Mesodermal cell (in vitro differentiated cells): Measurements from ENCODE around the gene AIRE.
"Not testable (repeated sequence)": the region's sequence is repeated elsewhere in the genome, so short reads cannot be mapped to it uniquely, and the experiment has no call there.

Experiments
- H3K27ac ChIP-seq: 2 replicates; pipeline ENCODE4 v1.7.0; 2013; ENCODE audit warnings: mild to moderate bottlenecking, low read depth, low read length, moderate library complexity; ENCODE audit not compliant: severe bottlenecking
- H3K36me3 ChIP-seq: 2 replicates; pipeline ENCODE4 v1.7.1; 2013; ENCODE audit warnings: mild to moderate bottlenecking, low read length, moderate library complexity; ENCODE audit not compliant: control insufficient read depth, insufficient read depth
- H3K4me1 ChIP-seq: one replicate; pipeline ENCODE4 v1.7.1; 2013; ENCODE audit warnings: mild to moderate bottlenecking, low read length; ENCODE audit not compliant: insufficient read depth, control insufficient read depth, poor library complexity, severe bottlenecking
- H3K4me3 ChIP-seq: 2 replicates; pipeline ENCODE4 v1.7.0; 2013; ENCODE audit warnings: low read length, control low read depth, mild to moderate bottlenecking; ENCODE audit not compliant: insufficient read depth, poor library complexity, severe bottlenecking; ENCODE audit errors: extremely low read depth
- H3K9me3 ChIP-seq: 2 replicates; pipeline ENCODE4 v1.7.1; 2013; ENCODE audit warnings: mild to moderate bottlenecking, low read length, moderate library complexity; ENCODE audit not compliant: control insufficient read depth
- WGBS, 2 experiments: methylation state at CpG; one replicate each; pipeline ENCODE4 v1.1.5; 2013; ENCODE audit warnings: missing lambda C conversion rate in 2 of 2; ENCODE audit not compliant: insufficient coverage in 2 of 2; 5-methylcytosine and 5-hydroxymethylcytosine counted together

AIRE gene

DNA sequence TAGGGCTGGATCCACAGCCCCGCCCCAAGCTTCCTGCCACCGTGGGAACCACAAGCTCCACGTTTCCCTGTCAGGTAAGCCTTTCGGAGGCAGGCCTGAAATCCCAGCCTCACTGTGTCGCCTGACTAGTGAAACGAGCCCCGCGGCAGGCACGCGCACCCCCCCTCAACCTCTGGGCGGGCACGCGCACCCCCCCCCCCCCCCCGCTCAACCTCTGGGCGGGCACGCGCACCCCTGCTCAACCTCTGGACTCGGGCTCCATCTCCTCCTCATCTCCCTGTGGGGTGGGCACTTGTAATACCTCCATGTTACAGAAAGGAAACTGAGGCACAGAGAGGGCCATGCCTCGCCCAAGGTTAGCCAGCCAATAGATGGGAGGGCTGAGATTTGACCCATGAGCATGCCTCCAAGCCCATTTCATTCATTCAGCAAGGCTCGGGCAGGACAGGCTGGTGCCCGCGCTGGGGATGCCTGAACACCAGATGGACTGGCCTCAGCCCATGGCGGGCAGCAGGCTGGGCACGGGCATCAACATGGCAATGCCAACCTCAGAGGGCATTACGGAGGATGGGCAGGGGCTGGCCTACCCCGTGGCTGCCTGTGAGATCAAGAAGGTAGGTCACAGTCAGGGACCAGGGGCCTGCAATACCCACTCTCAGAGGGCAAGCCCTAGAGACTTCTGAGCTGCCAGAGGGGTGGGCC, 48.8 kb downstream of the AIRE start:
- Histone ChIP-seq H3K27ac (no peak overlapping the region), H3K4me3 (no peak overlapping the region), H3K36me3 (peaks cover 12% of the 10 kb centered on the region), H3K9me3 (no peaks in the 10 kb centered on the region), H3K4me1 (peaks cover 7% of the 10 kb centered on the region)
- WGBS, 2 experiments, result 91 to 92% methylated on average over 11 of the region's 26 CpGs

- Histone ChIP-seq H3K27ac (no peak overlapping the region), H3K4me3 (no peak overlapping the region), H3K4me1 (peaks cover 14% of the 10 kb centered on the region), H3K9me3 (no peaks in the 10 kb centered on the region), H3K36me3 (peaks cover 12% of the 10 kb centered on the region)
- 91% methylated on average over 21 of the region's 24 CpGs for WGBS, 2 experiments
Observed at GRCh38 chr21:44335266-44336059, 49.8 kb downstream of the AIRE start.

DNA sequence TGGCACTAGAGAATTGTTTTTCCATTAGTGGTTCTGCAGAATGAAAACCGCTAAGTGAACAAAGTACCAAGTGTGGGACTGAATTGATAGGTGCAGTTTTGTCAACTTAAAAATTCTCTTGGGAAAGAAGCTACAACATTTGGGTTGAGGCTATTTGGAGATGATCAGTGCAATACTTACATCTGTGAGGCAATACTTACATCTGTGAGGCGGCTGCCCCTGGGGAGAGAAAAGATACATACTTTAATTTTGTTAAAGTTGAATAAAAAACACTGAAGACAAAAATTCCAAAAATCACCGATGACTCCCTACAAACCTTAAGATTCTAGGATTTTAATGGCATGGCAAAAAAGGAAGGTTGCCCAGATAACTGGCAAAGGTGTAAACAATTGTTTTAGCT, 51.8 kb downstream of the AIRE start:
- H3K36me3 ChIP-seq, result peaks cover 12% of the 10 kb centered on the region
- no peak overlapping the region for H3K4me3 ChIP-seq
- H3K9me3 ChIP-seq, result no peaks in the 10 kb centered on the region
- 75 to 88% methylated on average over 1 of the region's 3 CpGs for WGBS, 2 experiments
- peaks cover 14% of the 10 kb centered on the region for H3K4me1 ChIP-seq
- H3K27ac ChIP-seq, result no peak overlapping the region

DNA sequence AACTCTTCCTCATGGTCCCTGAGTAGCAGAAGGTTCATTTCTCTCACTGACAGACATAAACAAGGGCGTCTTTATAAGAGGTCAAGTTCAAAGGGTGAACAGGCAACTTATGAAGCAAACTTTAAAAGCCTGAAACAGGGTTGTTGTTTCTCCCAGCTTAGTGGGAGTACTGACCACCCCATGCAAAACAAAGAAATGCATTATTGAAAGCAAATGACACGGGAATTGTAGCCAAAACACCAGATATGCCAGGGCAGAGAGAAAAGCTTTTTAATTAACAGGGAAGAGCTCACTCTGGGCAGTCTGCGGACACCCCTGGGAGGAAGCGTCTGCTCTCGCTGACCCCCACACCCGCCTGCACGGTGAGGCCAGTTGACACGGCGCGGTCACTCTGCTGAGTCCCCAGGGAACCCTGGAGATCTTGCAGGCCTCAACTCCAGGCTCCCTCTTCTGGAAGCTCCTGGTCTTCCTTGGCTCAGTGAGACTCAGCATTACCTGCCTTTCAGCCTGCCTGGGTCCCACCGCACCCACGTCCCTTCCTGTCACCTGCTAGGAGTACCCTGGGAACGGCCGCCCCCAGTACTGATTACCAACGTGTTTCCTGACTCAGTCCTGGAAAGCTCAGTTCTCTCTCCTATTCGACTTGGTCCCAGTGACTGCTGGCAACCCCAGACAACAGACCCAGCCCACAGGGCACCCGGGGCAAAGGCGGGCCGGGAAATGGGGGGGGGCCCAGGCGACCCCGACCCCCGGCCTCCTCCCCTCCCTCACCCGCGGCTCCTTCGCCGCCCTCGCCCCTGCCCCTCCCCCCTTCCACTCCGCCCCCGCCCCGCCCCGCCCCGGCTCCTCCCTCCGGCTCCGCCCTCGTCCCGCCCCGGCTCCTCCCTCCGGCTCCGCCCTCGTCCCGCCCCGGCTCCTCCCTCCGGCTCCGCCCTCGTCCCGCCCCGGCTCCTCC, 52.5 kb downstream of the AIRE start:
- H3K4me1 ChIP-seq, result peaks cover 14% of the 10 kb centered on the region
- H3K9me3 ChIP-seq, result no peaks in the 10 kb centered on the region
- 35 to 39% methylated on average over 16 of the region's 47 CpGs for WGBS, 2 experiments
- peak overlapping the region; percentile 37 for H3K4me3 ChIP-seq
- H3K27ac ChIP-seq, result peak overlapping the region; percentile 75
- H3K36me3 ChIP-seq, result peaks cover 12% of the 10 kb centered on the region

- H3K9me3 ChIP-seq, result no peaks in the 10 kb centered on the region
- H3K36me3 ChIP-seq, result peaks cover 12% of the 10 kb centered on the region
- H3K4me3 ChIP-seq, result peak within 1 kb of the TSS; percentile 74
- peaks cover 14% of the 10 kb centered on the region for H3K4me1 ChIP-seq
- H3K27ac ChIP-seq, result peak within 1 kb of the TSS; percentile 100
- 2 to 4% methylated on average over 40 to 64 of the region's 90 CpGs for WGBS, 2 experiments
Observed at GRCh38 chr21:44338971-44339910, 53.6 kb downstream of the AIRE start, which contains the start of gene CFAP410. TSS of gene CFAP410 (minus strand) at chr21:44339390. CDS start at chr21:44339194, 196 bp downstream.

GRCh38 chr21:44341726-44342458, 56.2 kb downstream of the AIRE start:
- H3K4me3 ChIP-seq, H3K36me3 ChIP-seq, H3K9me3 ChIP-seq, H3K27ac ChIP-seq: not testable (repeated sequence)
- H3K4me1 ChIP-seq, result peaks cover 14% of the 10 kb centered on the region
- 84 to 86% methylated on average over 9 to 10 of the region's 12 CpGs for WGBS, 2 experiments

DNA sequence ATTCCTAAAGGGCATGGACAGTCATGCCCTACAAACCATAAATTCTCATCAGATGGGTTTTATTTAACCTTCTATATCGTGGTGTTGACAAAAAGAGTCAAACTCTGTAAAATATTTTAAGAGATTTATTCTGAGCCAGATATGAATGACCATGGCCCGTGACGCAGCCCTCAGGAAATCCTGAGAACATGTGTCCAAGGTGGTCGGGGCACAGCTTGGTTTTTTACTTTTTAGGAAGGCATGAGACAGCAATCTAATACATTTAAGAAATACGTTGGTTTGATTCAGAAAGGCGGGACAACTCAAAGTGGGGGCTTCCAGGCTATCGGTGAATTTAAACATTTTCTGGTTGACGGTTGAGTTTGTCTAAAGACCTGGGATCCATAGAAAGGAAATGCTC, 57.3 kb downstream of the AIRE start:
- peaks cover 11% of the 10 kb centered on the region for H3K4me1 ChIP-seq
- not testable (repeated sequence) for H3K27ac ChIP-seq, H3K9me3 ChIP-seq, H3K36me3 ChIP-seq, H3K4me3 ChIP-seq
- 95 to 96% methylated on average over 7 to 8 of the region's 8 CpGs for WGBS, 2 experiments

DNA sequence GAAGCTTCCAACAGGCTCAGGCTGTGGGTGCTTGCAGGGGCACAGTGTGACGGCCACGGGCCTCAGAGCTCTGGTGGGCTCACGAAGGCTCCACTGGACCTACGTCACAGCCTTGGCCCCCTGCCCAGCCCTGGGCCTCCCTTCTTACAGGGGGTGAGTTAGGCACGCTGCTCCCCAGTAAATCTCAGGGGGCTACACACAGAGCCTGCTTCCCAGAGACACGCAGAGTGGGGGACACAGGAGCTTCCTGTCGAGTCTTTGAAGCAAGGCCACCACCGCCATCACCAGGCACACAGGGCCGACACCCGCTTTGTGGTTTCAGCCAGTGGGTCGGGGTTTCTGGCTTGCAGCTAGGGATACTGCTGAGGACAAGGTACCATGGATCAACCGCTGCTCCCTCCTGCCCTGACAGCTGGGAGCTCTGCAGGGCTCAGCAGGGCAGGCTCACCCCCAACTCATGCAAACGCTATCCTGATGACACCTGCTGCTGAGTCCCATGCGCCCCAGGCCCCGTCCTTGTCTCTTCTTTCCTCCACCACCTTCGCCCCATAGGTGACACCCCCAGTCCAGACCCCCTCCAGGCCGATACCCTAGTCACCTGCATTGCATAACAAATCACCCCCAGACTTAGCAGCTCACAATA, 59.0 kb downstream of the AIRE start:
- Histone ChIP-seq H3K9me3 (no peaks in the 10 kb centered on the region), H3K4me3 (no peak overlapping the region), H3K27ac (no peak overlapping the region), H3K36me3 (no peaks in the 10 kb centered on the region), H3K4me1 (peaks cover 6% of the 10 kb centered on the region)
- WGBS, 2 experiments, result 96% methylated on average over 16 of the region's 17 CpGs

GRCh38 chr21:44345495-44345894, 59.8 kb downstream of the AIRE start:
- H3K27ac ChIP-seq, result no peak overlapping the region
- no peak overlapping the region for H3K4me3 ChIP-seq
- no peaks in the 10 kb centered on the region for H3K36me3 ChIP-seq
- no peaks in the 10 kb centered on the region for H3K4me1 ChIP-seq
- WGBS, 2 experiments, result 75 to 78% methylated on average over 11 of the region's 11 CpGs
- H3K9me3 ChIP-seq, result no peaks in the 10 kb centered on the region
